Breast epithelium (tissue), 3 donors: Measurements from ENCODE around the gene NCK1.

Experiments used
- CTCF ChIP-seq, 3 donors: fragments of 450-650 bp; IDR thresholded peaks; one replicate each; pipeline ENCODE4 v1.5.1; 2016 to 2017; ENCODE audit warnings: antibody characterized with exemption in 3 of 3, mild to moderate bottlenecking in 3 of 3, moderate library complexity in 3 of 3
- POLR2A ChIP-seq: fragments of 450-650 bp; IDR thresholded peaks from one replicate; pipeline ENCODE4 v1.6.1; 2016; ENCODE audit warnings: antibody characterized with exemption, mild to moderate bottlenecking, moderate library complexity

GRCh38 chr3:136910697-136911096 lies 48.7 kb downstream of the NCK1 start:
- TF ChIP-seq CTCF (IDR thresholded peaks at IDR 0.05) (no peak), POLR2A (no peak)
